T-helper 22 cell (primary cell): ENCODE results near the gene MARK4.
"Not testable (repeated sequence)": the region's sequence is repeated elsewhere in the genome, so short reads cannot be mapped to it uniquely, and the experiment has no call there.

Experiments
- DNase-seq: peaks from one replicate; pipeline ENCODE4 v3.0.0-alpha.2; 2020; ENCODE audit warnings: low read depth

The MARK4 gene

GRCh38 chr19:45243144-45243732 is 7.8 kb upstream of the MARK4 start:
- DNase-seq, result no peak

GRCh38 chr19:45244133-45244794 is 6.8 kb upstream of the MARK4 start:
- DNase-seq, result no peak

GRCh38 chr19:45245334-45245787 is 5.7 kb upstream of the MARK4 start, which contains the start of gene EXOC3L2:
TSS of gene EXOC3L2 (minus strand) at chr19:45245407. CDS start at chr19:45239045, 6,362 bp downstream.
- DNase-seq, result no peak

- DNase-seq, result no peak
Observed at GRCh38 chr19:45245826-45246225, 5.2 kb upstream of the MARK4 start.

- DNase-seq, result no peak
Observed at GRCh38 chr19:45247136-45247535, 3.9 kb upstream of the MARK4 start.

- no peak for DNase-seq
Observed at GRCh38 chr19:45249261-45250033, 1.6 kb upstream of the MARK4 start.

GRCh38 chr19:45250216-45250831 is 747 bp upstream of the MARK4 start:
- DNase-seq, result no peak

GRCh38 chr19:45251452-45252354 is 632 bp downstream of the MARK4 start:
- DNase-seq, result no peak

- no peak for DNase-seq
Observed at GRCh38 chr19:45253396-45254027, 2.4 kb downstream of the MARK4 start.

- DNase-seq, result no peak
Observed at GRCh38 chr19:45254044-45254531, 3.0 kb downstream of the MARK4 start.

- DNase-seq, result no peak
Observed at GRCh38 chr19:45255611-45256157, 4.6 kb downstream of the MARK4 start.

- DNase-seq, result no peak
Observed at GRCh38 chr19:45256836-45257235, 5.8 kb downstream of the MARK4 start.

- no peak for DNase-seq
Observed at GRCh38 chr19:45258862-45259261, 7.8 kb downstream of the MARK4 start.

- no peak for DNase-seq
Observed at GRCh38 chr19:45262570-45262969, 11.5 kb downstream of the MARK4 start.

GRCh38 chr19:45263013-45263412 is 11.9 kb downstream of the MARK4 start:
- no peak for DNase-seq

GRCh38 chr19:45264781-45265317 is 13.8 kb downstream of the MARK4 start:
- no peak for DNase-seq

- no peak for DNase-seq
Observed at GRCh38 chr19:45265375-45265774, 14.3 kb downstream of the MARK4 start.

- no peak for DNase-seq
Observed at GRCh38 chr19:45267296-45267695, 16.2 kb downstream of the MARK4 start.

- not testable (repeated sequence) for DNase-seq
Observed at GRCh38 chr19:45269939-45270338, 18.9 kb downstream of the MARK4 start.

- DNase-seq, result no peak
Observed at GRCh38 chr19:45271098-45271734, 20.1 kb downstream of the MARK4 start.
